Measurements from ENCODE around the gene CDH26.

The CDH26 gene

GRCh38 chr20:59993736-59994430 lies 35.7 kb downstream of the CDH26 start:
- no peak for TF ChIP-seq CTCF (IDR thresholded peaks at IDR 0.05)
- no peak for DNase-seq (ENCODE audit: low spot score)
- Histone ChIP-seq H3K27ac (no peak overlapping the region), H3K4me3 (peak overlapping the region; percentile 44)

GRCh38 chr20:59994697-59995122 lies 36.5 kb downstream of the CDH26 start:
- Histone ChIP-seq H3K27ac (no peak overlapping the region), H3K4me3 (peak overlapping the region; percentile 25)
- no peak for DNase-seq (ENCODE audit: low spot score)
- no peak for TF ChIP-seq CTCF (IDR thresholded peaks at IDR 0.05)

- Histone ChIP-seq H3K4me3 (no peak overlapping the region), H3K27ac (no peak overlapping the region)
- no peak for TF ChIP-seq CTCF (IDR thresholded peaks at IDR 0.05)
- no peak for DNase-seq (ENCODE audit: low spot score)
Observed at GRCh38 chr20:59996108-59996507, 37.9 kb downstream of the CDH26 start.

GRCh38 chr20:59997896-59998295 lies 39.7 kb downstream of the CDH26 start:
- Histone ChIP-seq H3K4me3 (no peak overlapping the region), H3K27ac (no peak overlapping the region)
- TF ChIP-seq CTCF (IDR thresholded peaks at IDR 0.05) = no peak
- DNase-seq (ENCODE audit: low spot score) = no peak

- peak; percentile 8 for DNase-seq (ENCODE audit: low spot score)
- TF ChIP-seq CTCF (IDR thresholded peaks at IDR 0.05) = no peak
- no peak overlapping the region for H3K27ac ChIP-seq
- no peak overlapping the region for H3K4me3 ChIP-seq
Observed at GRCh38 chr20:59999502-59999901, 41.3 kb downstream of the CDH26 start.

GRCh38 chr20:60000271-60001042 lies 42.2 kb downstream of the CDH26 start:
- H3K27ac ChIP-seq = no peak overlapping the region
- H3K4me3 ChIP-seq = no peak overlapping the region
- no peak for TF ChIP-seq CTCF (IDR thresholded peaks at IDR 0.05)
- DNase-seq (ENCODE audit: low spot score) = peak; percentile 40

- H3K27ac ChIP-seq = no peak overlapping the region
- no peak for TF ChIP-seq CTCF (IDR thresholded peaks at IDR 0.05)
- peak; percentile 43 for DNase-seq (ENCODE audit: low spot score)
- no peak overlapping the region for H3K4me3 ChIP-seq
Observed at GRCh38 chr20:60001108-60001507, 42.9 kb downstream of the CDH26 start.

Measured in coronary artery (tissue), 2 donors.